H1 (cell line): ENCODE results near the gene RTKN2. TPM values are rescaled to one million over a fixed set of nuclear protein-coding genes. Genes with fewer than 3 reads are reported as not detected.

Experiments used
- CHD7 ChIP-seq: fragments of 300-600 bp; sonication (generic); IDR thresholded peaks from 2 replicates; pipeline ENCODE4 v1.7.1; 2012; ENCODE audit warnings: low read length, moderate library complexity, mild to moderate bottlenecking, inconsistent platforms; ENCODE audit not compliant: insufficient replicate concordance
- CREB1 ChIP-seq: IDR thresholded peaks from 2 replicates; pipeline ENCODE4 v1.6.1; 2012; ENCODE audit warnings: inconsistent platforms
- EGR1 ChIP-seq: IDR thresholded peaks from 2 replicates; pipeline ENCODE4 v1.6.1; 2011; ENCODE audit warnings: low read depth, low read length, borderline replicate concordance
- EZH2 ChIP-seq: fragments of 200-600 bp; sonication (generic); IDR thresholded peaks from 2 replicates; pipeline ENCODE4 v1.7.1; 2012; ENCODE audit warnings: low read depth, mild to moderate bottlenecking, moderate library complexity, low read length, inconsistent platforms; ENCODE audit not compliant: severe bottlenecking
- JUND ChIP-seq: IDR thresholded peaks from 2 replicates; pipeline ENCODE4 v1.6.1; 2011; ENCODE audit warnings: mild to moderate bottlenecking, improper control_type of control experiment, low read length
- NANOG ChIP-seq: IDR thresholded peaks from 2 replicates; pipeline ENCODE4 v1.6.1; 2011; ENCODE audit warnings: low read length, low read depth, mild to moderate bottlenecking, inconsistent platforms; ENCODE audit not compliant: insufficient read depth, poor library complexity, severe bottlenecking
- PHF8 ChIP-seq: fragments of 200-600 bp; sonication (generic); conservative IDR thresholded peaks from 2 replicates; pipeline ENCODE4 v1.7.1; 2012; ENCODE audit warnings: low read depth, mild to moderate bottlenecking, inconsistent platforms, low read length, moderate library complexity
- POLR2AphosphoS5 ChIP-seq: IDR thresholded peaks from 2 replicates; pipeline ENCODE4 v1.6.1; 2011; ENCODE audit warnings: low read depth, low read length
- SIX5 ChIP-seq: IDR thresholded peaks from 2 replicates; pipeline ENCODE4 v1.6.1; 2011; ENCODE audit warnings: mild to moderate bottlenecking, low read depth, low read length
- SP1 ChIP-seq: IDR thresholded peaks from 2 replicates; pipeline ENCODE4 v1.6.1; 2011; ENCODE audit warnings: low read depth, low read length
- TAF1 ChIP-seq: IDR thresholded peaks from 2 replicates; pipeline ENCODE4 v1.6.1; 2011; ENCODE audit warnings: mild to moderate bottlenecking, low read depth, low read length
- polyA plus RNA-seq, 7 experiments: library from polyadenylated mRNA; depleted of rRNA in 3 of 7; stranded (reverse) in 5 of 7; unstranded in 2 of 7; fragments of >200 nt in 5 of 7; fragments of 200-250 nt in 2 of 7; gene quantifications; 1 replicate in 5 of 7; 2 replicates in 1 of 7; 4 replicates in 1 of 7; pipeline versions ENCODE4 v1.2.1 to v1.2.3, GENCODE V29; 2011 to 2013; ENCODE audit warnings: missing spikeins in 2 of 7, mixed read lengths in 2 of 7
- total RNA-seq: library from RNA; stranded (reverse); fragmentation: NEBNext Ultra II Directional; extraction: Animal tissue kit (Norgen Biotek cat#: 25700); gene quantifications from 2 replicates; pipeline ENCODE4 v1.2.1, GENCODE V29; 2021

RTKN2 gene
- total and polyA plus RNA-seq, 2 of the 8 experiments (the other 6 are each of a cell fraction or from before 2014, with no cell fraction given) = 5.1 to 24.6 TPM

GRCh38 chr10:62244088-62244487 lies 24.6 kb downstream of the RTKN2 start (continued):
- TF ChIP-seq CHD7 (no peak), SIX5 (no peak), EZH2 (no peak), JUND (no peak), CREB1 (no peak), TAF1 (no peak), POLR2AphosphoS5 (no peak), EGR1 (no peak), NANOG (no peak), PHF8 (no peak), SP1 (no peak)
